ACC112 (cell line): ENCODE results near the gene UBE2L6.
A peak's percentile ranks its signal among the peaks of the same experiment; 100 is the strongest.

Source experiments
- H2AFZ ChIP-seq: fragments of 200-600 bp; sonication (generic); one replicate; pipeline ENCODE4 v1.6.0; 2017; ENCODE audit warnings: antibody characterized with exemption, low read length; ENCODE audit not compliant: unreplicated experiment
- H3K27ac ChIP-seq: fragments of 200-600 bp; sonication (generic); 2 replicates; pipeline ENCODE4 v1.5.1; 2014; ENCODE audit warnings: low read depth, mild to moderate bottlenecking, antibody characterized with exemption, low read length, moderate library complexity
- H3K27me3 ChIP-seq: fragments of 200-600 bp; sonication (generic); 2 replicates; pipeline ENCODE4 v1.6.1; 2014; ENCODE audit warnings: mild to moderate bottlenecking, antibody characterized with exemption, low read length, moderate library complexity, mixed read lengths; ENCODE audit not compliant: insufficient read depth
- H3K36me3 ChIP-seq: fragments of 200-600 bp; sonication (generic); 2 replicates; pipeline ENCODE4 v1.6.1; 2016; ENCODE audit warnings: mild to moderate bottlenecking, antibody characterized with exemption, low read length, moderate library complexity, mixed read lengths; ENCODE audit not compliant: insufficient read depth
- H3K4me1 ChIP-seq: fragments of 200-600 bp; sonication (generic); one replicate; pipeline ENCODE4 v1.6.1; 2016; ENCODE audit warnings: low read length, mixed read lengths; ENCODE audit not compliant: insufficient read depth, unreplicated experiment, control insufficient read depth
- H3K4me3 ChIP-seq: fragments of 200-600 bp; sonication (generic); 2 replicates; pipeline ENCODE4 v1.5.1; 2014; ENCODE audit warnings: mild to moderate bottlenecking, low read depth, low read length
- H3K79me2 ChIP-seq: fragments of 200-600 bp; sonication (generic); one replicate; pipeline ENCODE4 v1.6.0; 2016; ENCODE audit warnings: low read length; ENCODE audit not compliant: control insufficient read depth, unreplicated experiment, insufficient read depth

UBE2L6 gene

GRCh38 chr11:57597916-57598830 lies 30.7 kb upstream of the UBE2L6 start:
- H3K27me3 ChIP-seq: no peaks in the 10 kb centered on the region
- H3K79me2 ChIP-seq: no peaks in the 10 kb centered on the region
- H3K27ac ChIP-seq: peak overlapping the region; percentile 79
- H2AFZ ChIP-seq: peak overlapping the region; percentile 55
- no peaks in the 10 kb centered on the region for H3K36me3 ChIP-seq
- peaks cover 19% of the 10 kb centered on the region for H3K4me1 ChIP-seq
- peak overlapping the region; percentile 84 for H3K4me3 ChIP-seq

GRCh38 chr11:57597461-57597915 lies 30.0 kb upstream of the UBE2L6 start, which contains the start of gene SERPING1:
Gene SERPING1, plus strand, starts transcription at chr11:57597685. Its CDS starts 586 bp downstream, at chr11:57598271.
- Histone ChIP-seq H3K27me3 (no peaks in the 10 kb centered on the region), H3K4me1 (peaks cover 25% of the 10 kb centered on the region), H2AFZ (peak within 1 kb of the TSS; percentile 55), H3K79me2 (no peaks in the 10 kb centered on the region), H3K36me3 (no peaks in the 10 kb centered on the region), H3K27ac (peak within 1 kb of the TSS; percentile 79), H3K4me3 (peak within 1 kb of the TSS; percentile 84)

DNA sequence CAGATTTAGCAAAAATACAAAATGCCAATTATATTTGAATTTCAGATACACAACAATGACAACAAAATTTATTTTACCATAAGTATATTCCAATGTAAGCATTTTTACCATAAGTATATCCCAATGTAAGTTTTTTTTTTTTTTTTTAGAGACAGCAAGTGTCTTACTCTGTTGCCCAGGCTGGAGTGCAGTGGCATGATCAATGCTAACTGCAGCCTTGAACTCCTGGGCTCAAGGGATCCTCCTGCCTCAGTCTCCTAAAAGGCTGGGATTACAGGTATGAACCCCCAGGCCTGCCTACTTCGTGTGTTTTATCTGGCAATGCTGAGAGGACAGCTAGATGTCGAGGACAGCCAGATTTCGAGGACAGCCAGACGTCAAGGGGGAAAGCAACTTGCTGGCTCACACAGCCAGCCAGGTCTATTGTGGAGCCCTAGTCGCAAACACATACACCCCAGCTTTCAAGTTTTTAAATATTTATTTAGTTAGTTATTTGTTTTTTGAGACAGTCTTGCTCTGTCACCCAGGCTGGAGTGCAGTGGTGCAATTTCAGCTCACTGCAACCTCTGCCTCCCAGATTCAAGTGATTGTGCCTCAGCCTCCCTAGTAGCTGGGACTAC lies 28.9 kb upstream of the UBE2L6 start:
- H3K4me3 ChIP-seq: no peak overlapping the region
- no peak overlapping the region for H2AFZ ChIP-seq

GRCh38 chr11:57588046-57588710 lies 20.7 kb upstream of the UBE2L6 start:
- Histone ChIP-seq H3K79me2 (no peaks in the 10 kb centered on the region), H3K27ac (no peak overlapping the region), H3K27me3 (no peaks in the 10 kb centered on the region), H3K36me3 (no peaks in the 10 kb centered on the region), H3K4me3 (no peak overlapping the region), H3K4me1 (peaks cover 7% of the 10 kb centered on the region), H2AFZ (no peak overlapping the region)

More for the DNA sequence above, 28.9 kb upstream of the UBE2L6 start:
- Histone ChIP-seq H3K79me2 (no peaks in the 10 kb centered on the region), H3K4me1 (peaks cover 26% of the 10 kb centered on the region), H3K36me3 (no peaks in the 10 kb centered on the region), H3K27ac (no peak overlapping the region), H3K27me3 (no peaks in the 10 kb centered on the region)

DNA sequence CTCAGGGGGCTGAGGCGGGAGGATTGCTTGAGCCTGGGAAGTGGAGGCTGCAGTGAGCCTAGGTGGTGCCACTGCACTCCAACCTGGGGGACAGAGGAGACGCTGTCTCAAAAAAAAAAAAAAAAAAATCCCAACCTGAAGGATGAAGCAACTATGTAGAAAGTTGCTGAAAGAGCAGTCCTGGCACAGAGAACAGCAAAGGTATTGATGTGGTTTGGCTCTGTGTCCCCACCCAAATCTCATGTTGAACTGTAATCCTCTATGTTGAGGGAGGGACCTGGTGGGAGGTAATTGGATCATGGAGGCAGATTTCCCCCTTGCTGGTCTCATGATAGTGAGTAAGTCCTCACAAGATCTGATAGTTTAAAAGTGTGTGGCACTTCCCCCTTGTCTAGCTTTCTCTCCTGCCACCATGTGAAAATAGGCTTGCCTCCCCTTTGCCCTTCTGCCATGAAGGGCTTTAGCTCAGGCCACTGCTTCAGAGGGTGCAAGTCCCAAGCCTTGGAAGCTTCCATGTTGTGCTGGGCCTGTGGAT lies 19.3 kb upstream of the UBE2L6 start:
- Histone ChIP-seq H3K36me3 (no peaks in the 10 kb centered on the region), H3K4me1 (no peaks in the 10 kb centered on the region), H3K4me3 (no peak overlapping the region), H3K27ac (no peak overlapping the region), H2AFZ (no peak overlapping the region), H3K27me3 (no peaks in the 10 kb centered on the region), H3K79me2 (no peaks in the 10 kb centered on the region)

DNA sequence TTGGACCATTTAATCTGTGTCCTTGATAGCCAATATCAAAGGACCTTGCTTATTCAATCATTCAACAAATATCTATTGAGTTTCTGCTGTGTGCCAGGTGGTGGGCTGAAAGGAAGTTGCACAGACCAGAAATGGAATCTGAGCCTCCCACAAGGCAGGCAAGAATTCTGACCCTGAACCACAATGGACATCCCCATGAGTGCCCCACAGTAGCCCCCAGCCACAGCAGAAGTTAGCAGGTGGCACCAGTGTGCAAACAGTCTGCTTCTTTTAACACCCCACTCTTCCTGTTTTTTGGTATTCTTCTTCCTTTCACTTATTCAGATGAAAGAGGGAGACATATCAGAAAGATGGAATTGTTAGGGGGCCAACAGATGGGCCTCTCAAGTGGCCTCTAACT lies 17.8 kb upstream of the UBE2L6 start:
- Histone ChIP-seq H3K27me3 (no peaks in the 10 kb centered on the region), H3K27ac (no peak overlapping the region), H3K36me3 (no peaks in the 10 kb centered on the region), H3K4me1 (no peaks in the 10 kb centered on the region), H3K4me3 (no peak overlapping the region), H3K79me2 (no peaks in the 10 kb centered on the region), H2AFZ (no peak overlapping the region)

DNA sequence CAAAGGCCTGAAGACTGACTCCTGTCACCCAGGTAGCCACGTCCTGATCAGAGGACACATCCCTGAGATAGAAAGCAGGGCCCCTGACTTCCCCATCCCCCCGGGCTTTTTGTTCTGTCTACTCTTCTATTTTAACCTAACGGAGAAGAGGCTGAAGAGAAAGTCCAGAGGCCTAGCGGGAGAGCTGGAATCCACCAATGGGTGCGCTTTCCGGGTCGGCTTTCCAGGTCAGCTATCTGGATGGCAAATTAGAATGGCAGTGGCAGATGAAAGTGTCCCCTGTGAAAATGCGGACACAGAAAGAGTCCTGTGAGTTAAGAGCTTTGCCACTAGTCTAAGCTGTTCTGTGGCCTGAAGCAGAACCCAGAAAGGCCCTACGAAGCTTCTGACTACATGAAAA lies 16.9 kb upstream of the UBE2L6 start:
- no peak overlapping the region for H2AFZ ChIP-seq

GRCh38 chr11:57574061-57574460 lies 6.6 kb upstream of the UBE2L6 start:
- Histone ChIP-seq H3K27ac (no peak overlapping the region), H3K36me3 (no peaks in the 10 kb centered on the region), H3K79me2 (no peaks in the 10 kb centered on the region), H3K27me3 (no peaks in the 10 kb centered on the region; the same call in 1 of the 2 replicates), H3K4me1 (peaks cover 6% of the 10 kb centered on the region), H2AFZ (no peak overlapping the region), H3K4me3 (no peak overlapping the region)

More for the DNA sequence above, 16.9 kb upstream of the UBE2L6 start:
- Histone ChIP-seq H3K27me3 (no peaks in the 10 kb centered on the region), H3K27ac (no peak overlapping the region), H3K36me3 (no peaks in the 10 kb centered on the region), H3K4me1 (no peaks in the 10 kb centered on the region), H3K4me3 (no peak overlapping the region), H3K79me2 (no peaks in the 10 kb centered on the region)

- Histone ChIP-seq H3K27me3 (no peaks in the 10 kb centered on the region), H2AFZ (no peak overlapping the region), H3K27ac (no peak overlapping the region), H3K4me3 (no peak overlapping the region), H3K36me3 (no peaks in the 10 kb centered on the region), H3K4me1 (peaks cover 14% of the 10 kb centered on the region), H3K79me2 (peaks cover 8% of the 10 kb centered on the region)
These were observed 4.1 kb upstream of the UBE2L6 start for GRCh38 chr11:57571606-57572005.

DNA sequence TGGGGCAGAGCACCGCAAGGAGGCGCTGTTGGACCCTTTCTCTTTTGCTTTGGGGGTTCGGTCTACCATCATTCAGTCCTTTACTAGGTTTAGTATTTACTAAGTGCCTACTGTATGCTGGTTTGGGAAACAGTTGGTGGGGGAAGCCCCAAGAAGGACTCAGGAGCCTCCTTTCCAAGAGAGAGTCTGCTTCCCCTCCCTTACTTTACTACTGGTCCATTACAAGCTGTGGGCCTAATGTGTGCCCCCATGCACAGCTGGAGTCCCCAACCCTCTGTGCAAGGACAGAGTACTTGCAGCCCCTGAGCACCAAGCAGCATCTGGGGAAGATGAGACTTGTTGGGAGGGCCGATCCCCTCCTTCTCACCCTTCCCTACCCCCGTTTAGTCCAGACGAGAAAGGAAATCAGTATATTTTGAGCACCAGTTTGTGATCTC lies 876 bp upstream of the UBE2L6 start:
- H3K4me3 ChIP-seq: peak overlapping the region; percentile 83
- H3K27ac ChIP-seq: peak overlapping the region; percentile 97
- peaks cover 20% of the 10 kb centered on the region for H3K4me1 ChIP-seq
- H3K79me2 ChIP-seq: peaks cover 37% of the 10 kb centered on the region
- H3K27me3 ChIP-seq: no peaks in the 10 kb centered on the region
- 0 out of 2 replicates have a peak, but pooled peaks cover 3% of the 10 kb centered on the region for H3K36me3 ChIP-seq
- H2AFZ ChIP-seq: peak overlapping the region; percentile 55
